WTC11 (cell line): ENCODE results near the gene NTMT1. TPM values are rescaled to one million over a fixed set of nuclear protein-coding genes. Genes with fewer than 3 reads are reported as not detected.

ENCODE experiments used
- total RNA-seq: library from RNA; stranded (reverse); gene quantifications from 3 replicates; pipeline ENCODE4 v1.2.3, GENCODE V29; 2021

The NTMT1 gene
- total RNA-seq, 1 experiment from 2014 or later: 71.1 TPM

Other genes starting within 250 kb of the NTMT1 start
- 0.11 TPM in 1 of 3 replicates, not detected in the others for gene C9orf50, start 5.1 kb upstream of the NTMT1 start, total RNA-seq
- 19.3 to 20.0 TPM (median 19.7 TPM) in 3 replicates for gene ASB6, start 16.0 kb downstream of the NTMT1 start, total RNA-seq
- 6.9 to 10.7 TPM (median 8.2 TPM) in 3 replicates for gene PRRX2, start 39.5 kb downstream of the NTMT1 start, total RNA-seq
- 2.5 to 4.4 TPM (median 3.2 TPM) in 3 replicates for gene PTGES, start 126.9 kb downstream of the NTMT1 start, total RNA-seq
- gene TOR1B, start 177.0 kb downstream of the NTMT1 start, total RNA-seq: 18.3 to 19.2 TPM (median 18.8 TPM) in 3 replicates
- gene TOR1A, start 198.0 kb downstream of the NTMT1 start, total RNA-seq: 27.7 to 32.7 TPM (median 28.7 TPM) in 3 replicates
- 34.1 to 36.8 TPM (median 36.4 TPM) in 3 replicates for gene C9orf78, start 209.1 kb downstream of the NTMT1 start, total RNA-seq
- gene USP20, start 209.3 kb downstream of the NTMT1 start, total RNA-seq: 23.7 to 29.3 TPM (median 24.0 TPM) in 3 replicates